Left renal pelvis (tissue), 4 donors: ENCODE data around the gene FHOD3. TPM values are rescaled to one million over a fixed set of nuclear protein-coding genes. Genes with fewer than 3 reads are reported as not detected.
"Not testable (repeated sequence)": the region's sequence is repeated elsewhere in the genome, so short reads cannot be mapped to it uniquely, and the experiment has no call there.

ENCODE experiments used
- DNase-seq, 4 donors: peaks; one replicate each; pipeline ENCODE4 v3.0.0-alpha.2; 2013; ENCODE audit warnings: low read depth in 4 of 4, low spot score in 3 of 4
- polyA plus RNA-seq, 4 donors: library from polyadenylated mRNA; unstranded; fragments of 120-200 nt; gene quantifications; one replicate each; pipeline ENCODE4 v1.2.1, GENCODE V29; 2013; ENCODE audit not compliant: insufficient read length in 4 of 4

FHOD3 gene
- polyA plus RNA-seq, 4 donors = 4.3 to 40.3 (median 38.9) TPM

- DNase-seq = no peak
These were observed 50.8 kb downstream of the FHOD3 start for GRCh38 chr18:36348331-36348730.

DNA sequence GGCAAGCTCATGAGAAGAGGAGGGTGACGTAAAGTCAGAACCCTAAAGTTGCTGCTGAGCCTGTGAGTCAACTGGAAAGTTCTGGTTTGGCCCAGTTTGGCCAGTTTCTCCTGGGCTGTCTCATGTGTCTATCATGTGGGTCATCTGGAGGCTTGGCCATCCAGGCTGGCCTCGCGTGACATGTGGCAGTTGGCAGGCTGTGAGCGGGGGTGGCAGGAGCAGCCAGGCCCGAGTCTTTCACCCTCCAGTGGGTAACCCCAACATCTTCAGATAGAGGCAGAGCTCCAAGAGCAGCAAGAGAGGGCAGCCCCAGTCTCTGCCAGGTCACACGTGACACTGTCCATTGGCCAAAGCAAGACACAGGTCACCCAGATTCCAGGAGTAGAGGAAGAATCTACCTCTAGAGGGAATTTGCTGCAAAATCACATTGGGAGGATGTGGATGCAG, 51.5 kb downstream of the FHOD3 start:
- DNase-seq = no peak

- DNase-seq = peak in 1 of 4 donors; percentile 24
These were observed 52.0 kb downstream of the FHOD3 start for GRCh38 chr18:36349552-36349951.

DNA sequence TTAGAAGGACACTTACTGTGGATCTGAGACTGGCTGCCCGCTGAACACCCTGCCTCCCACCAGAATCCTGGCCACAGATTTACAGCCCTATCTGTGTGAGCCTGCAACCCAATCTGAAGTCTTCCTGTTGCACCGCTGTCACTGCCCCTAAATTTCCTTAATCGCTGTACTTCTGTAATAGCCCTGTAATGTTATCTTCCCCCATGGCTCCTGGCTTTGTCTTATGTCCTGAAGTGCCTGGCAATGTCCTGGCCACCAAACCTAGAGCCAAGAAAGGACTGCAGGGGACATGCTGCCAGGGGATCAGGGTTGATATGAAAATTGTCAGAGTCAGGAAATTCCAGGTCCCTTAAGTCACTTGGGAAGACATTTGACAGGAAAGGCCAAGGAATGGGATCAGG, 52.7 kb downstream of the FHOD3 start:
- DNase-seq = peak in 1 of 4 donors; percentile 59

DNA sequence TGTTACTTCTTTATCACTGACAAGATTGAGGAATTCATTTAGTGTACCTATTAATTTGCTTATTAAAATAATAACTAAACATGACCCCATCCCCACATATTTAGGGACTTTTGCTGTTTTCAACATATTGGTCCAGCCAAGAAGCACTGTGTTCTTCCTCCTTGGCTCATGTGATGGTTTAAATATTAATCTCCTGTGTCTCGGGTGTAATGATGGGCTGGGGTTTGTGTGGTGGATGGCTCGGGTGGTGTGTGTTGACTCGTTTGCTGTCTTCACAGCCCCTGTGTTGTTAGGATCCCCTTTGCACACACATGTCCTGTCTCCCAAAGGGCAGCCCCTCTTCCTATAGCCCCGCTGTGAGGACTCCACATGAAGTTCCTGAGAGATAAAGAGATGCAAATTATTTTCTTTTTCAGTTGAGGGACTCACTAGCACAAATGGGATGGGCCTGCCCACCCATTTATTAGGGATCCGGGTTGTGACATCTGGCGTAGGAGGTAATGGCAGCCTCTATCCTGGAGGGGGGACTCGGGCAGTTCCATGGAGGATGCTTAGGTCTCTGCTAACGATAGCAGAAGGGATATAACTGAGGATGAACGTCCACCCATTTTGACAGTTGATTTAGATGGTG, 53.4 kb downstream of the FHOD3 start:
- no peak for DNase-seq

DNA sequence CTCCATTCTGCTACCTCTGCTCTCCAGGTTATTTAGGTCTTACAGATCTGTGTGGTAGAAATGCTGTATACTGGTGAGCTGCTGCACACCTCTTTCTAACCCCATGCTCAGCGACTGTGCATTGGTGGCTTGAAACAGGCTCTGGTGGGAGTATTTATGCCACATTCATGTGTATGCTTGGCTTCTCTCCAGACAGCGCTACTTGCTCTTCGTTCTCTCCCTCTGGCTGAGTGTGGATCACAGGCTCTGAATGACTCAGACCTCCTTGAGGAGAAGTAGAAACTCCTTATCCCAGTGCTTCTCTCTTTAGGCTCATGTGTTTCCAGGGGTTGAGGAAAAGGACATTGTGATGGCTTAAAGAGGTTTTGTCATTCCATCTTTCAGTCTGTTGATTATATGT, 54.9 kb downstream of the FHOD3 start:
- peak in 1 of 4 donors; percentile 32 for DNase-seq

- no peak for DNase-seq
These were observed 57.5 kb downstream of the FHOD3 start for GRCh38 chr18:36354989-36355388.

DNA sequence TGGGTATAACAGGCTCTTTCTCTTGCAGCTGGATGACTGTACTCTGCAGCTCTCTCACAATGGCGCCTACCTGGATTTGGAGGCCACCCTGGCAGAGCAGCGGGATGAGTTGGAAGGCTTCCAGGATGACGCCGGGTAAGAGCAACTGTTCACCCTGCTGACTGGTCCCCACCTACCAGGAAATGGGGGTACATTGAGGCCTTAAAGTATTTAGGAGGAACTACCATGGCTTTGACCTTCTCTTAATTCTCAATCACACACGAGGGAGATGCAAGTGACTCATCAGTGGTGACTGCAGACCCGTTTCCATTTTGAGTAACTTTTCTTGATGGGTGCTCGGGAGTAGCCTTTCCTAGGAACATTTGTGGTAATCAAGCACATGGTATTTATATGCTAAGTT, 58.0 kb downstream of the FHOD3 start:
- no peak for DNase-seq

- DNase-seq = not testable (repeated sequence)
These were observed 59.2 kb downstream of the FHOD3 start for GRCh38 chr18:36356741-36357140.

GRCh38 chr18:36358141-36358540, 60.6 kb downstream of the FHOD3 start:
- DNase-seq = no peak

DNA sequence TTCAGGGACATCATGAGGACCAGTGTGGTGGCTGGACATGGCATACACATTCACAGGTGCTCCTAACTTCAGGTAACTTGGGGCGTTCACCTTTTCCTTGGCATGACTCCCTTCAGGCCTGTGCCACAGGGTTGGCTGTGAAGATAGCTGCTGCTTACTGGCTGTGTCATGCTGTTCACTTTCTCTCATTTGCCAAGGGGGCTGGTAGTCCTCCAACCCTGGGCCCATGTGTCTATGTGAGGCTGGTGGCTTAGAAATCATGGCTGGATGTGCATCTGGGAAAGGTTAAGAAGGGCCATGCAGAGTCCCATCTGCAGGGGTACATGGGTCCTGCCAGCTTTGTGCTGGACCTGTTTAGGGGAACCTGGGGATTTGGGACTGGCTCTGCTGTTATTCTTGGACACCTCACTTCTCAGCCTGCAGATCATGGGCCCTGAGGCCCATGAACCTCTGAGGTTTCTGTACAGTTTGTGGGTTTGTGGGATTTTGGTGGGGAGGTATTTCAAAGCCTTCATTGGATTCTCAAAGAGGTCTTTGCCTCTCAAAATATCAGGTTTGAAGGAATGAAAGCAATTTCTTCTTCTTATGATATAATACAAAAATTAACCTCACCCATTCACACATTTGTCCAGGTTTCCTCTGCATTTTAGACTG, 62.9 kb downstream of the FHOD3 start:
- no peak for DNase-seq

DNA sequence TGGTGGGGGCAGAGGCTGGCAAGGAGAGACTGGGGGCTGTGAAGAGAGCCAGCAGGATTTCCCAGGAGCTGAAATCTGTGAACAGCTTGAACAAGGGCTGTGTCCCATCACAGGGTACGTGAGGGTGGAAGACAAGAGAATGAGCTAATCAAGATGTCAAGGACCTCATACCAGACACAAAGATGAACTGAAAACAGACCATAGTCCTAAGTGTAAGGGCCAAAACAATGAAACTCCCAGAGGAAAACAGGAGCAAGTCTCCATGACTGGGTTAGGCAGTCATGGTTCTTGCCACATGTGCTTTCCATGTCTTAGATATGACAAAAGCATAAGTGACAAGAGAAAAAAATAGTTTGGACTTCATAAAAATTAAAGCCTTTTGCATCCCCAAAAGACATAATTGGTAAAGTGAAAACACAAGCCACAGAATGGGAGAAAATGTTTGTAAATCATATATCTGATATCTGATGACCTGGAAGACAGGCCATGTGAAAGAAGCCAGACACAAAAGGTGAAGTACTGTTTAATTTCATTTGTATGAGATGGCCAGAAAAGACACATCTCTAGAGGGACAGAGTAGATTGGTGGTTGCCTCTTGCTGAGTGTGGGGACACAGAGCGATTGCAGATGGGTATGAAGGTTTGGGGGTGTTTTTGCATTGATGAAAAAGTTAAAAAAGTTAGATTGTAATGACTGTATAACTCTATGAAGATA, 67.6 kb downstream of the FHOD3 start:
- DNase-seq = no peak

DNA sequence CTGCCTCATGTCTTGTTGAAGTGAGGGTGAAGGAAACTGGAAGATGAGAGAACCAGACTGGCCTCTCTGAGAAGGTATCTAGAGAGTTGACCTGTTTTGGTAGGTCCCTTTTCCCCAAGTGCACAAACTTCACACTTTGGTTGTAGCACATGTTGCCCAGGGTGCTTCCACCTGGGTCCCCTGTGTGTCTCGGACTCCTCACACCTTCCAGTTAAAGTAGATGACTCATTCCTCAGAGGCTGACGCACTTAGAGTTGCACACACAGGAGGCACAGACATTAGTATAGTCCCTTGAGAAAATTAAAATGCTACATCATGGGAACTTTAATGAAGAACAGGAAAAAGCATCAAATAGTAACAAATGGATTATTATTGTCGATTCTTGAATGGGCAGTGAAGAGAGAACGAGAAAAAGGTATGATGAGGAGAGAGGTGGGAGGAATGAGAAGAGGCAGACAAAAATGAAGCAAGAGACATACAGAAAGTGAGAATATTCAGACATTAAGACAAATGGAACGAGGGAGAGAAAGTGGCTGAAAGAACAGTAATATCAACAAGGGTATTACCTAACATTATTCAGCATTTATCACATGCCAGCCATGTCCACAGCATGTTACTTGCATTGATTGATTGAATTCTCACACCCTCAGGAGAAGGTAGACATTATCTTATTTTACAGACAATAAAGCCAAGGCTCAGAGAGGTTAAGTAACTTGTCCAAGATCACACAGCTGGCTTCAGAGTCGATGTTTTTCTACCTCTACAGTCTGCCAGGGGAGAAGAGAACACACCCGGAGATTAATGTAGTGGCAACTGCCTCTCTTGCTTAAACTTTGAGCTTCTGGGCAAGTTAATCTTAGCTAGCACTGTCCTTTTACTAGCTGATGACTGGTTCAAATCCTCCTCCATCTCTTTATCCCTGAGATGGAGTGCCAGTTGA, 68.6 kb downstream of the FHOD3 start:
- DNase-seq = no peak

DNA sequence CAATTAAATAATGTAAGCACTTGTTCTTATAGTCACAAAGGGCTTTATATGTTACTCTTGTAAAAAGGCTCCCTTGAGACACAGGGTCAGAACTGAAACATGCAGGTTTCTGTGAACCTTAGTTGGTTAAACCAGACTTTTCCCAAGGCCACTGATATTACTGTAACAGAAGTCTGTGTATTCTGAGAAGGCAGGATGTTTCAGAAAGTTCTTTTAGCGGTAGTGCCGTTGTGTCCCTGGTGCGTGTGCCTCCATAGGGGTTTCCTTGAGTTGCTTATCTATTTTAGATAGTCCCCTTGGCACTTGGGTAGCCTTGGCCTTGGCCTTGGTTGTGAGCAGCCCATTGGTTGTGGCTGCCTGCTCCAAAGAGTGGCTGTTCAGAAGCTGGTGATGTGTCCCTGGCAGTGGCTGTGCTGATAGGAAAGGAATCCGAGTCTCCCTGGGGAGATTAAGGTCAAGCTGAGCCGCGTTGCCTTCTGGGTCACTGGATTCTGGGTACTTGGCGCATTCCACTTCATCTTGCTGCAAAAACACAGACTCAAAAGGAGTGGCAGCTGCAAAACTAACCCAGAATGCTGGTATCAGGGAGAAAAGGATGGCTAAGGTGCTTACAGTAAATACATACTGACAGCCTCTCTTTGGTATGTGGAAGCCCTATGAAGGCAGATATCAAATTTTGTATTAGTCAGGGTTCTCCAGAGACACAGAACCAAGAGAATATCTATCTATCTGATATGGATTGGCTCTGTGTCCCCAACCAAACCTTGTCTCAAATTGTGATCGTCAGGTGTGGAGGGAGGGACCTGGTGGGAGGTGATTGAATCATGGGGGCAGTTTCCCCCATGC, 69.7 kb downstream of the FHOD3 start:
- DNase-seq = no peak

DNA sequence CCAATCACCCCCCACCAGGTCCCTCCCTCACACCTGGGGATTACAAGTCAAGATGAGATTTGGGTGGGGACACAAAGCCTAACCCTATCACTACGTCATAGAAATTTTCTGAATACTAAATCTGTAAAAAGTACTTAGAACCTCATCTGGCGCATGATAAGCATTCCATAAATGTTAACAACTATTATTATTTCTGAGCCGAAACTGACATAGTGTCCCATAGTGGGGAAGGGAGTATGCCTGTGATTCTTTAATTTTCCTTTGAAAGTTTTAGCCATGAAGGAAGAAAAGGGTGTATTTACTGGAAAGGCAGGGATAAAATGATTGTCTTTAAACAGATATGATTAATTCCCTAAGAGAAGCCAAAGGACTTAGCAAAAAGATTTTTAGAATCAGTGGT, 71.4 kb downstream of the FHOD3 start:
- no peak for DNase-seq

- DNase-seq = no peak
These were observed 75.4 kb downstream of the FHOD3 start for GRCh38 chr18:36372903-36373311.

DNA sequence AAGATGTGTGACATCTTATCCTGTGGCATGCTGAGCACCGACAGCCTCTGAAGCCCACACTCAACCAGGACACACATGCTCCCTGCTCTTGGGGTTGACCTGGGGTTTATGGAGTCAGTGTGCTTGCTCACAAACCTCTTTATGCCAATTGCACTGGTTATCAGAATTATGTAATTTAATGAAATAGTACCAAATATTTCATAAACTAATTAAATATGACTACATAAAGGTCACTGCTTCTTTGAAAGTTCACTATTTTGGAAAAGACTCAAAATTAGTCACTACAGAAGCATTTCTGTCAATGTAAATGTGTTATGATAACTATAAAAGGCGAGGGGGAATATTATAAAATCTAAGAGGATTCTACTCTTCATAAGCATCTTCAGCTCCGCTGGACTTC, 76.7 kb downstream of the FHOD3 start:
- no peak for DNase-seq

GRCh38 chr18:36375118-36375517, 77.6 kb downstream of the FHOD3 start:
- no peak for DNase-seq

DNA sequence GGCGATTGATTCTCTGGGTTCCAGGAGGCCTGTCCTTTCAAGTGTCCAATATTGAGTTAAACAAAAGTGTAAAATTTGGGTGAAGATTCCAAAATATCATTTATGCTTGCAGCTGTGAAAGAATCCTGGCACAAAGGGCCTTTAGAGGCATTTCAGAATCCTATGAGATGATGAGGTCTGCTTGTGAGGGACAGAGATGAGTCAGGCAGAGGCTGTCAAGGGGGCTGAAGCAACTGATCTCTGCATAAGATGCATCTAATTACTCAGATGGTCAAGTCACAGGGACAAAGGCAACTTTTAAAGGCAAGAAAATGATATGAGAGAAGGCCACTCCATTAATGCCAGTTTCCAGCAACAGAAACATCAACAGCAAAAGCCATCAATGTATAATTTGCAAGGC, 78.8 kb downstream of the FHOD3 start:
- DNase-seq = no peak

DNA sequence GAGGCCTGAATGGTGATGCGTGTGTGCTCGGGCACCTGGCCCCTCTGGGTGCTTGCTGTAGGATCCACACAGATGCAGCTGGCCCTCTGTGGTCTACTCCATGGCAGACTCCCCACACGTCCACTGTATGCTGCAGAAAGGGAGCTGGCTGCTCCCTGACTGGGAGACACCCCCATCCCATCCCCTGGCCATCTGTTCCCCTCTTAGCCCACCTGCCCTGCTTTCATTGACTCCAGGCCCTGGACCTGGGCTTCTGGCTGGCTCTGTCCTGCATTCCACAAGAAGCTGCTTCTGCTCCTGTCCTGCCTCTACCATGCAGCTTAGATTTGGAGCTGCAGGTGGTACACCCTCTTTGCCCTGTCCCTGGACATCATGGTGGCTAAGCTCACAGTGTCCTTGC, 80.1 kb downstream of the FHOD3 start:
- DNase-seq = no peak
